VCaP (cell line): ENCODE measurements around the gene ENO2.
"Not testable (repeated sequence)": the region's sequence is repeated elsewhere in the genome, so short reads cannot be mapped to it uniquely, and the experiment has no call there.

Experiments
- H3K27ac ChIP-seq: fragments of 450-650 bp; 2 replicates; pipeline ENCODE4 v1.5.1; 2017
- TF ChIP-seq, protein P1 (sequence below): fragments of 450-650 bp; conservative IDR thresholded peaks from 2 replicates; pipeline ENCODE4 v1.5.1; 2017; ENCODE audit warnings: mild to moderate bottlenecking, moderate library complexity

ENO2 gene

DNA sequence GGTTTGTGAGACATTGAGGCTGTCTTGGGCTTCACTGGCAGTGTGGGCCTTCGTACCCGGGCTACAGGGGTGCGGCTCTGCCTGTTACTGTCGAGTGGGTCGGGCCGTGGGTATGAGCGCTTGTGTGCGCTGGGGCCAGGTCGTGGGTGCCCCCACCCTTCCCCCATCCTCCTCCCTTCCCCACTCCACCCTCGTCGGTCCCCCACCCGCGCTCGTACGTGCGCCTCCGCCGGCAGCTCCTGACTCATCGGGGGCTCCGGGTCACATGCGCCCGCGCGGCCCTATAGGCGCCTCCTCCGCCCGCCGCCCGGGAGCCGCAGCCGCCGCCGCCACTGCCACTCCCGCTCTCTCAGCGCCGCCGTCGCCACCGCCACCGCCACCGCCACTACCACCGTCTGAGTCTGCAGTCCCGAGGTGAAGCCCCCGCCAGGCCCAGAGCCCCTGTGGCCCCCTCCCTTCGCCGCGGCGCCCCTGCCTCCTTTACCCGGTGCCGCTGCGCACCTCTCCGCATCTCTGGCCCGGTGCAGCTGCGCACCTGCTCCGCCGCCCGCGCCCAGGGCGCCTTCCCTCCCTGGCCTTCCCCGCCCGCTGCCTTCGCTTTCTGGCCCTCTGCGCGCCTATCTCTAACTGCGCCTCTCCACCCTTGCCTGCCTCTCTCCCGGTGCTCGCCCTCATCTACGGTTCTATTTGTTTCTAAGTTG, at the start of gene ENO2:
Gene ENO2 (plus strand): TSS at position 335 of the 701 bp plus-strand sequence. CDS start 1,253 bp downstream, outside the sequence.
- TF ChIP-seq, protein P1, sequence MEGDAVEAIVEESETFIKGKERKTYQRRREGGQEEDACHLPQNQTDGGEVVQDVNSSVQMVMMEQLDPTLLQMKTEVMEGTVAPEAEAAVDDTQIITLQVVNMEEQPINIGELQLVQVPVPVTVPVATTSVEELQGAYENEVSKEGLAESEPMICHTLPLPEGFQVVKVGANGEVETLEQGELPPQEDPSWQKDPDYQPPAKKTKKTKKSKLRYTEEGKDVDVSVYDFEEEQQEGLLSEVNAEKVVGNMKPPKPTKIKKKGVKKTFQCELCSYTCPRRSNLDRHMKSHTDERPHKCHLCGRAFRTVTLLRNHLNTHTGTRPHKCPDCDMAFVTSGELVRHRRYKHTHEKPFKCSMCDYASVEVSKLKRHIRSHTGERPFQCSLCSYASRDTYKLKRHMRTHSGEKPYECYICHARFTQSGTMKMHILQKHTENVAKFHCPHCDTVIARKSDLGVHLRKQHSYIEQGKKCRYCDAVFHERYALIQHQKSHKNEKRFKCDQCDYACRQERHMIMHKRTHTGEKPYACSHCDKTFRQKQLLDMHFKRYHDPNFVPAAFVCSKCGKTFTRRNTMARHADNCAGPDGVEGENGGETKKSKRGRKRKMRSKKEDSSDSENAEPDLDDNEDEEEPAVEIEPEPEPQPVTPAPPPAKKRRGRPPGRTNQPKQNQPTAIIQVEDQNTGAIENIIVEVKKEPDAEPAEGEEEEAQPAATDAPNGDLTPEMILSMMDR = no peak
- H3K27ac ChIP-seq = peak within 1 kb of the TSS; percentile 68

DNA sequence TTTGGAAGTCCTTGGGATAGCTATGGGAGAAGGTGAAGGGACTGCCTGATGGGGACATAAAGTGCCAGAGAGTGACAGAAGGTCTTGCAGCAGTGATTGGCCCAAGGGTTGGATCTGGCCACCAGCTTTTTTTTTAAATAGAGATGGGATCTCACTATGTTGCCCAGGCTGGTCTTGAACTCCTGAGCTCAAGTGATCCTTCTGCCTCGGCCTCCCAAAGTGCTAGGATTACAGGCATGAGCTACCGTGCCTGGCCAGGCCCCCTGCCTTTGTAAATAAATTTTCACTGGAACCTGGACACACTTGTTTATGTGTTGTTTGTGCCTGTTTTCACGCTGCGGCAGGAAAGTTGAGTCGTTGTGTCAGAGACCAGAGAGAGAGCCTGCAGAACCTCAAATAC, 49.1 kb upstream of the ENO2 start:
- not testable (repeated sequence) for H3K27ac ChIP-seq

DNA sequence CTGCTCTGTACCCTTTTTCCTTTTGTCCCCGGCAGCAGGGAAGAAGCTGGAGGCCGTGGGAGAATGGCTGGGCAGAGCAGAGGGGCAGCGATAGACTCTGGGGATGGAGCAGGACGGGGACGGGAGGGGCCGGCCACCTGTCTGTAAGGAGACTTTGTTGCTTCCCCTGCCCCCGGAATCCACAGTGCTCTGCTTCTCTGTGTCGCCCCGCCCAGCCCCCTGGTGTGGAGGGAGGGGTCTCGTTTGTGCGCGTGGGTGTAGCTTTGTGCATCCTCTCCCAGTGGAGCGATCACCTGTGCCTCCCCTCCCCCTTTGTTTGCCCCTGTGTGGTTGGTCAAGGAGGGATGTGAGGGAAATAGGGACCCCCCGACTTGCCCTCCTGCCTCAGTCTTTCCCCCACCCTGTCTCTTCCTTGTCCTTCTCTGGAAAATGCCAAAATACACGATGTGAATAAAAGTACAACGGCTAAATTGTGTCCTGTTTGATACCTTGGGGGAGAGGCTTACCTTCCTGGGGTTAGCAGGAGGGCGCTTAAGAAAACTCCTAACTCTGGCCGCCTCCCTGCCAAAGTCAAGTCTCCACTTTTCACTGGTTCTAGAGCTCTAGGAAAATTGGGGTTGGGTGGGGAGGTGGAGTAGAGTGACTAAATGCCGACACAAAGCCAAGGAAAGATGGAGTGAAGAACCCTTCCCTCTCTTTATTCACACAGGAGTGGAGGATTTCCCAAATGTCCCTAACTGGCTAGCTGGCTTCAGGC, 48.0 kb upstream of the ENO2 start:
- peak overlapping the region; percentile 99 for H3K27ac ChIP-seq
- TF ChIP-seq, protein P1 = no peak

DNA sequence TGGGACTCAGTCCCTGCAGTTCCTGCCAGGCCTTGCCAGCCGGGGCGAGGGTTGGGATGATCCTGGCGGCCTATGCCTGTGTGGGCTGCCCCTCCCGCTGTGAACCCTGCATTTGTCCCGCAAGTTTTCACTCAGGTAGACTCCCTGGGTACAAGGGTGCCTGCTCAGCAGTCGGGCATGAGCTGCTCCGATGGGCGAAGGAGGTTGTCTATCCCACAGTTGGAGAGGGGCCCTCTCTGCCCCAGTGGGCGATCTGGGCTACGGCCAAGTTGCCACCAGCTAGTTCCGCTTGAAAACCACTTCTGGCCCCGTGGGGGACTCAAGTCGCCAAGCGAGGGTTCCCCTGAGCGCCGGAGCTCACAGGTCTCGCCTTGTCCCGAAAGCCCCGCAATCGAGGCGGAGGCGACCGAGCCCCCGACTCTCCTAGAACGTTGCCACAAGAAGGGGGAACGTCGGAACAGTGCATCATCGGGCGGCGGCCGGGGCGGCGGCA, 47.4 kb upstream of the ENO2 start:
- peak overlapping the region; percentile 99 for H3K27ac ChIP-seq
- TF ChIP-seq, protein P1 = no peak

DNA sequence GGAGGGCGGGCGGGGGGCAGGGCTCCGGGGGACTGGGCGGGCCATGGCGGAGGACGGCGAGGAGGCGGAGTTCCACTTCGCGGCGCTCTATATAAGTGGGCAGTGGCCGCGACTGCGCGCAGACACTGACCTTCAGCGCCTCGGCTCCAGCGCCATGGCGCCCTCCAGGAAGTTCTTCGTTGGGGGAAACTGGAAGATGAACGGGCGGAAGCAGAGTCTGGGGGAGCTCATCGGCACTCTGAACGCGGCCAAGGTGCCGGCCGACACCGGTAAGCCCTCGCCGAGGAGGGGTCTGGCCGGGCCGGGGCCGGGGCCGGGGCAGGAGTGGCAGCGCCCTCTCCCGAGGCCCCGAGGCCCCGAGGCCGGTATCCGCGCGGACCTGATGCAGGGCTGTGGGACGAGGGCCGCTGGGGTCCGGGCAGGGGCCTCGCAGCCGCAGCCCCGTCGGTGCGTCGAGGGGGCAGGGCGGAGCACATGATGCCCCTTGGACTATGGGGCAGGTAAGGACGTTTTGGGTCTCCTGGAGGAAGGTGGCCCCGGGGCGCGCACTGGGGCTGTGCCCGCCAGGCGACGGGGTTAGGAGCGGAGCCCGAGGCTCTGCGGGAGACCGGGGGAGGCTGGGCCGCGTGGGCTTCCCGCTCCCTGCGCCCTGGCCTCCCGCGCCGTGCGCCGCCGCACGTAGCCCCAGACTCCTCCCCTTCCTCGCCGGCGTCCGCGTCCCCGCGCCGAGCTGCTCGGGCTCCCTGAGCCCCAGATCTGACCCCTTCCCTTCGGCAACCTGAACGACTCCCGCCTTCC, 46.8 kb upstream of the ENO2 start, which contains the start of gene TPI1:
Gene TPI1 (plus strand): TSS at position 119 of the 798 bp plus-strand sequence. CDS start 36 bp downstream, at position 155.
- TF ChIP-seq, protein P1 = no peak
- peak within 1 kb of the TSS; percentile 99 for H3K27ac ChIP-seq

DNA sequence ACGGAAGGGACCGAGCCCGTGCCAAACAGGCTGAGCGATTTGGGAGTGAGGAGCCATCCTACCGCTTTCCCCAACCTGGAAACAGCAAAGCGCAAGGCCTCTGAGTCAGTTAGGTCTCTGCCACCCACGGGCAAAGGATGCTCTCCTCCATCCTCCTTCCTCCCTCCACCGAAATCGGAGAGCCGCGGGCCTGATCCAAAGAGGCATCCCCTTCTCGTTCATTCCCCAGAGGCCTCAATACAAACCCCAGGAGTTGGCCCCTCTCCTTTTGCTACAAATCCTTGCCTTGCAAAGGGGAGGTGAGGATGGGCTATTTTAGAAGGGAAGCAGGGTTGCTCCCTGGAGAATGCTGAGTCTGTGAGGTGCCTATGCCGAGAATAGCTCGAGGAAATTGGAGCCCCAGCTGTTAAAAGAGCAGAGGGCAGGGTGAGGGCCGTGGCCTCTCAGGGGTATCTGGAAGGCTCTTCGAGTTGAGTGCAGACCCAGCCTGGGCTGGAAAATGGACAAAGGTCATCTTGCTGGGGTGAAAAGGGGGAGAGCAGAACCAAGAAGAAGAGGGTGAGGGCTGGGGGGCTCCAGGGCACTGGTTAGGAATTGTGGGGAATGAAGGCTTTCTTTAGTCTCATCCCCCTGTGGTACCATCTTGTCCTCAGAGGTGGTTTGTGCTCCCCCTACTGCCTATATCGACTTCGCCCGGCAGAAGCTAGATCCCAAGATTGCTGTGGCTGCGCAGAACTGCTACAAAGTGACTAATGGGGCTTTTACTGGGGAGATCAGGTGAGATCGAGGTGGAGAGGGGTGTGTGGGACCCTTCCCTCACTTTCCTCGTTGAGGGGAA, 46.0 kb upstream of the ENO2 start:
- peak overlapping the region; percentile 99 for H3K27ac ChIP-seq
- TF ChIP-seq, protein P1 = no peak
